Ishikawa (cell line): ENCODE measurements around the gene SYT7.

Experiments used
- CEBPB ChIP-seq: IDR thresholded peaks from 2 replicates; pipeline ENCODE4 v1.6.1; 2012
- CREB1 ChIP-seq: IDR thresholded peaks from 2 replicates; pipeline ENCODE4 v1.6.1; 2012; ENCODE audit warnings: low read depth
- EGR1 ChIP-seq: IDR thresholded peaks from 2 replicates; pipeline ENCODE4 v1.6.1; 2012
- EP300 ChIP-seq: IDR thresholded peaks from 2 replicates; pipeline ENCODE4 v1.6.1; 2012; ENCODE audit warnings: borderline replicate concordance
- FOXM1 ChIP-seq: IDR thresholded peaks from 2 replicates; pipeline ENCODE4 v1.6.1; 2012; ENCODE audit warnings: low read depth, borderline replicate concordance
- NFIC ChIP-seq: IDR thresholded peaks from 2 replicates; pipeline ENCODE4 v1.6.1; 2012
- RAD21 ChIP-seq: IDR thresholded peaks from 2 replicates; pipeline ENCODE4 v1.6.1; 2012; ENCODE audit warnings: low read depth
- TAF1 ChIP-seq: IDR thresholded peaks from 2 replicates; pipeline ENCODE4 v1.6.1; 2012; ENCODE audit warnings: low read depth, mild to moderate bottlenecking
- TCF12 ChIP-seq: IDR thresholded peaks from 2 replicates; pipeline ENCODE4 v1.6.1; 2012; ENCODE audit warnings: low read depth
- TEAD4 ChIP-seq: IDR thresholded peaks from 2 replicates; pipeline ENCODE4 v1.6.1; 2012
- YY1 ChIP-seq: IDR thresholded peaks from 2 replicates; pipeline ENCODE4 v1.6.1; 2012; ENCODE audit warnings: low read depth
- ZBTB7A ChIP-seq: IDR thresholded peaks from 2 replicates; pipeline ENCODE4 v1.6.1; 2012; ENCODE audit warnings: low read depth
- TF ChIP-seq, protein P1 (sequence below): IDR thresholded peaks from 2 replicates; pipeline ENCODE4 v1.6.1; 2012
- TF ChIP-seq, protein P2 (sequence below): IDR thresholded peaks from 2 replicates; pipeline ENCODE4 v1.6.1; 2012; ENCODE audit warnings: low read depth, mild to moderate bottlenecking
- TF ChIP-seq, protein P3 (sequence below): IDR thresholded peaks from 2 replicates; pipeline ENCODE4 v1.6.1; 2012

The SYT7 gene

DNA sequence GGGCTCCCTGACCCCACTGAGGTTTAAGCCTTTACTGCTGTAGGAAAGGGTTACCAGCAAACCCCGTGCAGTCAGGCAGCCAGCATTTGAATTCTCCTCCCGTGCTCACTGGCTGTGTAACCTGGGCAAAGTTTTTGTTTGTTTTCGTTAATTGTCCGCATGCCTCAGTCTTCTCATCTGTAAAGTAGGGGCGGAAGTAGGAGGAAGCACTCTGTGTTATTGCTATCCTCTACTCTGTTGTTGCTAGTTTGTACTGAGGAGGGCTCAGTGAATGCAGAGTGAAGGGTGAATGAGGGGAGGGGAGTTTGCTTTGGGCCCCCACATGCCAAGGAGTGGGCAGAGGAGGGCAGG is 14.0 kb upstream of the SYT7 start:
- no peak for TF ChIP-seq CEBPB
- no peak for TF ChIP-seq CREB1
- TF ChIP-seq, protein P1, sequence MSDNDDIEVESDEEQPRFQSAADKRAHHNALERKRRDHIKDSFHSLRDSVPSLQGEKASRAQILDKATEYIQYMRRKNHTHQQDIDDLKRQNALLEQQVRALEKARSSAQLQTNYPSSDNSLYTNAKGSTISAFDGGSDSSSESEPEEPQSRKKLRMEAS: no peak
- TF ChIP-seq TEAD4: no peak

DNA sequence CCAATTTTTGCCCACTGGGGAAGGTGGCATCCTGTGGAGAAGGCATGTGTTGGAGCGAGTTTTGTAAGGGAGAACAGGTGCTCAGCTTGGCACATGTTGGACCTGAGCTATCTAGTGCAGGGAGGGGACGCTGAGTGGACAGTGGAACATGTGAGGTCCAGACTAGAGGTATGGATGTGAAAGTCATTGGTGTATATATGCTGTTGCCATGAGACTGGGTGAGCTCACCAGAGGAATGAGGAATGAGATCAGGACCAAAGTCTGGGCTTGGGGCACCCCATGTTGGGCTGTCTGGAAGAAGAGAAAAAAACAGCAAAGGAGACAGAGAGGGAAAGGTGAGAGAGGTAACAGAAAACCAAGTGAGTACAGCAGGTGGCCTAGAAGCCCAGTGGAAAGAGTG is 12.3 kb upstream of the SYT7 start:
- TF ChIP-seq FOXM1: no peak
- TF ChIP-seq CEBPB: no peak
- TF ChIP-seq EGR1: no peak
- TF ChIP-seq TAF1: no peak
- TF ChIP-seq YY1: no peak
- TF ChIP-seq, protein P2, sequence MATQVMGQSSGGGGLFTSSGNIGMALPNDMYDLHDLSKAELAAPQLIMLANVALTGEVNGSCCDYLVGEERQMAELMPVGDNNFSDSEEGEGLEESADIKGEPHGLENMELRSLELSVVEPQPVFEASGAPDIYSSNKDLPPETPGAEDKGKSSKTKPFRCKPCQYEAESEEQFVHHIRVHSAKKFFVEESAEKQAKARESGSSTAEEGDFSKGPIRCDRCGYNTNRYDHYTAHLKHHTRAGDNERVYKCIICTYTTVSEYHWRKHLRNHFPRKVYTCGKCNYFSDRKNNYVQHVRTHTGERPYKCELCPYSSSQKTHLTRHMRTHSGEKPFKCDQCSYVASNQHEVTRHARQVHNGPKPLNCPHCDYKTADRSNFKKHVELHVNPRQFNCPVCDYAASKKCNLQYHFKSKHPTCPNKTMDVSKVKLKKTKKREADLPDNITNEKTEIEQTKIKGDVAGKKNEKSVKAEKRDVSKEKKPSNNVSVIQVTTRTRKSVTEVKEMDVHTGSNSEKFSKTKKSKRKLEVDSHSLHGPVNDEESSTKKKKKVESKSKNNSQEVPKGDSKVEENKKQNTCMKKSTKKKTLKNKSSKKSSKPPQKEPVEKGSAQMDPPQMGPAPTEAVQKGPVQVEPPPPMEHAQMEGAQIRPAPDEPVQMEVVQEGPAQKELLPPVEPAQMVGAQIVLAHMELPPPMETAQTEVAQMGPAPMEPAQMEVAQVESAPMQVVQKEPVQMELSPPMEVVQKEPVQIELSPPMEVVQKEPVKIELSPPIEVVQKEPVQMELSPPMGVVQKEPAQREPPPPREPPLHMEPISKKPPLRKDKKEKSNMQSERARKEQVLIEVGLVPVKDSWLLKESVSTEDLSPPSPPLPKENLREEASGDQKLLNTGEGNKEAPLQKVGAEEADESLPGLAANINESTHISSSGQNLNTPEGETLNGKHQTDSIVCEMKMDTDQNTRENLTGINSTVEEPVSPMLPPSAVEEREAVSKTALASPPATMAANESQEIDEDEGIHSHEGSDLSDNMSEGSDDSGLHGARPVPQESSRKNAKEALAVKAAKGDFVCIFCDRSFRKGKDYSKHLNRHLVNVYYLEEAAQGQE: no peak
- TF ChIP-seq ZBTB7A: no peak
- no peak for TF ChIP-seq NFIC
- TF ChIP-seq TEAD4: no peak
- TF ChIP-seq TCF12: no peak
- no peak for TF ChIP-seq CREB1
- TF ChIP-seq EP300: no peak
- TF ChIP-seq, protein P1: no peak
- TF ChIP-seq RAD21: no peak
- TF ChIP-seq, protein P3, sequence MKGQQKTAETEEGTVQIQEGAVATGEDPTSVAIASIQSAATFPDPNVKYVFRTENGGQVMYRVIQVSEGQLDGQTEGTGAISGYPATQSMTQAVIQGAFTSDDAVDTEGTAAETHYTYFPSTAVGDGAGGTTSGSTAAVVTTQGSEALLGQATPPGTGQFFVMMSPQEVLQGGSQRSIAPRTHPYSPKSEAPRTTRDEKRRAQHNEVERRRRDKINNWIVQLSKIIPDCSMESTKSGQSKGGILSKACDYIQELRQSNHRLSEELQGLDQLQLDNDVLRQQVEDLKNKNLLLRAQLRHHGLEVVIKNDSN: no peak

DNA sequence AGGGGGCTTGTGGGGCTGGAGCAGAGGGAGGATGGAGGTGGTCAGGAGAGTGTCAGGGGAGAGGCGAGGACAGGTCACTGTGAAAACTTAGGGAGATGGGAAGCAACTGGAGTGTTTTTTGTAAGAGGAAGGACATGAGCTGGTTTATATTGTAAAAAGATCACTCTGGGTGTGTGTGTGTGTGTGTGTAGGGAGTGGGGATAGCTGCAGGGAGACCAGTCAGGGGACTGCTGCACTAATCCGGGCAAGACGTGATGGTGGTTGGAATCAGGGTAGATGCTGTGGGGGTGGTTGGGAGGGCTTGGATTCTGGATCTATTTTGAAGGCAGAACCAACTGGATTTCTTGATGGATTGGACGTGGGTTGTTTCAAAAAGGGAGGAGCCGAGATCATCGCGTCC is 11.3 kb upstream of the SYT7 start:
- TF ChIP-seq, protein P2: no peak
- TF ChIP-seq TEAD4 (no peak), ZBTB7A (no peak), EP300 (no peak), RAD21 (no peak), CREB1 (no peak), YY1 (no peak), NFIC (no peak), TCF12 (no peak), FOXM1 (no peak), EGR1 (no peak)
- TF ChIP-seq, protein P1: no peak
- TF ChIP-seq, protein P3: no peak

DNA sequence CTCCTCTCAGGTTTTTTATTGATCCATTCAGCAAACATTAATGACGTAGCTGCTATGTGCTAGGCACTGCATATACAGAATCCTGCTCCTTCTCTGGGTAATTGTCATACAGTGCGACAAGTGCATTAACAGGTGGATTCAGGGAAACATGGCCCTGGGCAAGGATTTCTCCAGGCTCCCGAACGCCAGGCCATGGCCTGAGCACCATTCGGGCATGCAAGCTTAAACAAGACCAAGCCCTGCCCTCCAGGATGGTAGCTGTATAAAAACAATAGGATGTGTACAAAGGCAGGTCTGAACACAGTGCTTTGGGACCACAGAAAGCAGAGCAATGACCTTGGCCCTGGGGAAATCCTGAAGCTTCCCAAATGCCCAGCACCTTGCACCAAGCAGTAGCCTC is 9.1 kb upstream of the SYT7 start:
- TF ChIP-seq CREB1: no peak
- TF ChIP-seq, protein P1: no peak
- TF ChIP-seq, protein P2: no peak
- TF ChIP-seq, protein P3: no peak
- no peak for TF ChIP-seq ZBTB7A
- no peak for TF ChIP-seq TCF12
- TF ChIP-seq CEBPB: no peak
- no peak for TF ChIP-seq RAD21
- TF ChIP-seq NFIC: no peak
- no peak for TF ChIP-seq EGR1
- no peak for TF ChIP-seq TAF1
- no peak for TF ChIP-seq EP300
- TF ChIP-seq TEAD4: no peak
- TF ChIP-seq YY1: no peak
- TF ChIP-seq FOXM1: no peak
